C4-2B (cell line): ENCODE results near the gene RPL14.
A peak's percentile ranks its signal among the peaks of the same experiment; 100 is the strongest.

Experiments used
- H3K27ac ChIP-seq: fragments of 450-650 bp; 2 replicates; pipeline ENCODE4 v1.5.1; 2017
- CTCF ChIP-seq: fragments of 450-650 bp; conservative IDR thresholded peaks from 2 replicates; pipeline ENCODE4 v1.5.1; 2017; ENCODE audit warnings: mild to moderate bottlenecking
- ZFX ChIP-seq: fragments of 450-650 bp; IDR thresholded peaks from 2 replicates; pipeline ENCODE4 v1.6.1; 2017

Gene RPL14

GRCh38 chr3:40504636-40505430, 47.7 kb downstream of the RPL14 start:
- TF ChIP-seq CTCF: no peak
- no peak for TF ChIP-seq ZFX
- H3K27ac ChIP-seq: peak overlapping the region; percentile 62; the same call in 1 of the 2 replicates

- TF ChIP-seq CTCF: peak; percentile 63
- no peak for TF ChIP-seq ZFX
- peak within 1 kb of the TSS; percentile 62 for H3K27ac ChIP-seq
Measured at GRCh38 chr3:40505599-40506462, 48.7 kb downstream of the RPL14 start, which contains the start of gene ZNF620. TSS of gene ZNF620 (plus strand) at chr3:40506039. CDS start at chr3:40506353, 314 bp downstream.

- no peak overlapping the region for H3K27ac ChIP-seq
Measured at GRCh38 chr3:40511031-40511718, 54.0 kb downstream of the RPL14 start.

GRCh38 chr3:40516201-40516600, 59.1 kb downstream of the RPL14 start:
- TF ChIP-seq ZFX (no peak), CTCF (no peak)

More at GRCh38 chr3:40511031-40511718, 54.0 kb downstream of the RPL14 start:
- TF ChIP-seq ZFX (no peak), CTCF (no peak)

GRCh38 chr3:40518067-40518466, 60.9 kb downstream of the RPL14 start:
- no peak for TF ChIP-seq CTCF
- no peak overlapping the region for H3K27ac ChIP-seq

More at GRCh38 chr3:40516201-40516600, 59.1 kb downstream of the RPL14 start:
- no peak overlapping the region for H3K27ac ChIP-seq
